Hematopoietic multipotent progenitor cell treated with erythropoietin and hydrocortisone succinate and interleukin-3 and kit ligand, for 8 days (in vitro differentiated cells): ENCODE results near the gene SCN8A.
"Not testable (repeated sequence)": the region's sequence is repeated elsewhere in the genome, so short reads cannot be mapped to it uniquely, and the experiment has no call there.

Source experiments
- DNase-seq: peaks from one replicate; pipeline ENCODE4 v3.0.0-alpha.2; 2015

The SCN8A gene

GRCh38 chr12:51625370-51625769, 34.3 kb downstream of the SCN8A start:
- DNase-seq, result no peak

DNA sequence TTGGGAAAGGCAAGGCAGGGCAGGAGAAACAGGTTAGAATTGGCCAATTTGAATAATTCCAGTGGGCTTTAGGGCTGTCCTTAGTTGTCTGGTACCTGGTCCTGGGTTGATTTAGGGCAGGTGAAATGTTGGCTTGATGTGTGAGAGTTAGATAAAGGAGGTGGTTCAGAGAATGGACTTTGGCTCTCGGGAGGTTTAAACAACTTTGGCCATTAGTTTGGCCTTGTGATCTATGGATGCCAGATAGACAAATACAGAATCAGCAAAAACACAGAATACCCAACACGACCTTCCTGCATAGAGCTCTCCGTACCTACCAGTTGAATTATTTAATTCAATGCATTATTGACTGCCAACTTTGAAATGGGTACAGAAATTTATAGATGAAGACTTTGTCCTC, 35.1 kb downstream of the SCN8A start:
- DNase-seq, result no peak

DNA sequence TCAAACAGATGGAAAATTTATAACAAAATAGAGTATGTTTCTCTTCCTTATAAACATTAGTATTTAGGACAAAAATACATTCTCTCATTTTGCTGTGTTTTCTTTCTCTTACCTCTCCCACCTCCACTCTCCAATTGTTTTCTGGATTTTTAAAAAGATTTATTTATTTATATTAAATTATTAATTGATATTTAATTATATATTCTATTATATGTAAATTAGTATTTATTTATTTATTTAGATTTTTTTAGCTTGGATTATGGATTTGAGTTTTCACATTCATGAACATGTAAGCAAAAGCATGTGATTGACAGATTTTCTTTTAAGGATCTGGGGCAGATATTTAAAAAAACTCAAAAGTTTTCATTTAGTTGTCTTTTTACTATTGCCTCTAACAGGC, 35.6 kb downstream of the SCN8A start:
- DNase-seq, result no peak

DNA sequence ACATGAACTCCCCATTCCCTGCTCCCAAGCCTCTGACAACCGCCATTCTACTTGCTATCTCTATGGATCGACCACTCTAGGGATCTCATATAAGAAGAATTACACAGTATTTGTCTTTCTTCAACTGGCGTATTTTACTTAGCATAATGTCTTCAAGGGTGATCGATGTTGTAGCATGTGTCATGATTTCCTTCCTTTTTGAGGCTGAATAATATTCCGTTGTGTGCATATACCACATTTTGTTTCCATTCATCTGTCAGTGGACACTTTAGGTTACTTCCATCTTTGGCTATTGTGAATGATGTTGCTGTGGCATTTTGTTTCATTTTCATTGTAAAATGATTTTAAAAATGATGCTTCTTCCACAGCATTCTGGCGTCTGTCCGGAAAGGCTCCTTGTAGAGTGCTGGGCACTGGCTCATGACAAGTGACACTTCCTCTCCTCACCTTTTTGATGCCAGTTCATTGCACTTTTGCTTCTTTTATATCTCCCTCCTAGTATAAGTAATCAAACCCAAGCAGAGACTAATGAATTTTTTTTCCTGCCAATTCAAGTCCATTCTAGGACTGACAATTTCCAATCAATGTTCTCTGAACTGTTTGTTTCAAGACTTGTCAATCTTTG, 39.3 kb downstream of the SCN8A start:
- DNase-seq, result no peak

GRCh38 chr12:51630986-51631385, 40.0 kb downstream of the SCN8A start:
- no peak for DNase-seq

GRCh38 chr12:51631591-51631990, 40.6 kb downstream of the SCN8A start:
- no peak for DNase-seq

- DNase-seq, result no peak
These were observed 41.6 kb downstream of the SCN8A start for GRCh38 chr12:51632623-51633022.

DNA sequence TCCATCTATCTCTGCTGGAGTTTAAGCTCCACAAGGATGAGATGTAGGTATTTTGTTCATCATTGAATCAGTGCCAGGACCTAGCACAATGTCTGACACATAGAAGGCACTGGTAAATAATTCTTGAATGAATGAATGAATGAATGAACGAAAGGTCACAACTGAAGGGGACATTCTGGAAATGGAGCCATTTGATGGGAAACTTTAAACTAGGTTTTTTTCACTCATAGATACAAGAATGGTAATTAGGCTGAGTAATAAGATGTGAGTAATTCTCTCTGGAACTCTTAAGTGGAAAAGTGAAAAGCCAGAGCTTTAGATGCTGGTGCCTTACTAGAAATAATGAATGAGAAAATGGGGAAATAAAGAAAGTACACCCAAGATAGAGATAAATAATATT, 44.3 kb downstream of the SCN8A start:
- no peak for DNase-seq

DNA sequence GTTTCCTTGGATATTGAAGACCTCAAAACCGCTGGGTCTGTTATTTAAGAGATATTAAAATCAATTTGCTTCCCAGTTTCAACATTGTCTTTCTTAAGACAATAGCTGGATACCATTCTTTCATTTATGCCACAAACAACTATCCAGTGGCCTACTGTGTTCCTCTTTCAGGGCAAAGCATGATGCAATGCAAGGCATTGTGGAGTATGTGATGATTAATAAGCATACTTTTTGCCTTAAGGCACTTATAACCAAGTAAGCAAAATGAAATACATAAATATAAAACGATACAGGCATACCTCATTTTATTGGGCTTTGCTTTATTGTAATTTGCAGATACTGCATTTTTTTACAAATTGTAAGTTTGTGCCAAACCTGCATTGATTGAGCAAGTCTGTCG, 45.5 kb downstream of the SCN8A start:
- DNase-seq, result no peak

DNA sequence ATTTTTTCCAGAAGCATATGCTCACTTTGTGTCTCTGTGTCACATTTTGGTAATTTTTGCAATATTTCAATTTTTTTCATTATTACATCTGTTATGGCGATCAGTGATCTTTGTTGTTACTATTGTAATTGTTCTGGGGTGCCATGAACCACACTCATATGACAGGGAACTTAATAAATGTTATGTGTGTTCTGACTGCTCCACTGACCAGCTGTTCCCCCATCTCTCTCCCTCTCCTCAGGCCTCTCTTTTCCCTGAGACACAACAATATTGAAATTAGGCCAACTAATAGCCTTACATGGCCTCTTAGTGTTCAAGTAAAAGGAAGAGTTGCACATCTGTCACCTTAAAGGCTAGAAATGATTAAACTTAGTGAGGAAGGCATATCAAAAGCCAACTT, 46.0 kb downstream of the SCN8A start:
- DNase-seq, result no peak

- DNase-seq, result no peak
These were observed 48.3 kb downstream of the SCN8A start for GRCh38 chr12:51639361-51639760.

DNA sequence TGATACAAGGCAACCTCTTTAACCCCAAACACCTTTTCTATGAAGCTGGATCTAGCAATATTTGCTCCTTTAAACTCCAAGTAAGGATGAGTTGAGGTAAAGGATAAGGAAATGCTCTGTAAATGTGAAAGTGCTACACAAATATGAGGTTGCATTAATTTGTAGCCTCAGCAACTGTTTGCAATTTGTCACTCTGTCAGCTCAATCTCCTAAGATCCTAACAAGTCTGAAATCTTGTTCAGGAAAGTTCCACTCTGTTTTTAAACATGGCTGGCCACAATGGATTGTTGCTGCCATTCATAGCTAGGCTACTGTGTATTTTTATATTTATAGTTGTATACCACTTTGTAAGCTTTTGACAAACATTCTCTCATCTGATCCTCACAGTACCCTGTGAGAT, 51.3 kb downstream of the SCN8A start:
- DNase-seq, result no peak

GRCh38 chr12:51643951-51644350, 52.9 kb downstream of the SCN8A start:
- no peak for DNase-seq

DNA sequence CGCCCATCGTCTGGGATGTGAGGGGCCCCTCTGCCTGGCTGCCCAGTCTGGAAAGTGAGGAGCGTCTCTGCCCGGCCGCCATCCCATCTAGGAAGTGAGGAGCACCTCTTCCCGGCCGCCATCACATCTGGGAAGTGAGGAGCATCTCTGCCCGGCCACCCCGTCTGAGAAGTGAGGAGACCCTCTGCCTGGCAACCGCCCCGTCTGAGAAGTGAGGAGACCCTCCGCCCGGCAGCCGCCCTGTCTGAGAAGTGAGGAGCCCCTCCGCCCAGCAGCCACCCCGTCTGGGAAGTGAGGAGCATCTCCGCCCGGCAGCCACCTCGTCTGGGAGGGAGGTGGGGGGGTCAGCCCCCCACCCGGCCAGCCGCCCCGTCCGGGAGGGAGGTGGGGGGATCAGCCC, 53.7 kb downstream of the SCN8A start:
- DNase-seq, result not testable (repeated sequence)

DNA sequence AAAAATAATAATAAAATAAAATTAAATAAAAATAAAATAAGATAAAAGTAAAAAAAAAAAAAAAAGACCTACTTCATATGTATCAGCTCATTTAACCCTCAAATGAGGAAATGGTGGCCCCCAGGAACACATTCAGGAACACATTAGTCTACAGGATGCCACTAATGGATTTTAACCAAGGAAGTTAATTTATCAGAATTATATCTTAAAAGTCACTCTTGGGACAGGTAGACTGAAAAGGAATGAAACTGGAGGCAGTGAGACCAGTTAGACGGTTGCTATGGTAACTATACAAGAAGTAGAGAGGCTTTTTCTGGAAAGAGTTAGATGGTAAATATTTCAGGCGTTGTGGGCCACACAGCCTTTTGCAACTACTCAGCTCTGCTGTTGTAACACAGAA, 54.9 kb downstream of the SCN8A start:
- DNase-seq, result no peak

GRCh38 chr12:51647647-51648046, 56.6 kb downstream of the SCN8A start:
- DNase-seq, result no peak

DNA sequence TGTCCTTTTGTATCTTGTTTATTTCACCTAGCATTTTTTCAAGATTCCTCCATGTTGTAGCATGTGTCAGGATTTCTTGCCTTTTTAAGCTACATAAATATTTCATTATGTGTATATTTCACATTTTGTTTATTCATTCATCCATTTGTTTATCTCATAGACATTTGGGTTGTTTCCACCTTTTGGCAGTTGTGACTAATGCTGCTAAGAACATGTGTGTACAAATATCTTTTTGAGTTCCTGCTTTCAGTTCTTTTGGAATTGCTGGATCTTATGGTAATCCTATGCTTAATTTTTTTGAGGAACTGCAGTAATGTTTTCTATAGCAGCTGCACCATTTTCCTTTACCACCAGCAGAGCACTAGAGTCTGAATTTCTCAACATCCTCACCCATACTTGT, 62.4 kb downstream of the SCN8A start:
- DNase-seq, result no peak

DNA sequence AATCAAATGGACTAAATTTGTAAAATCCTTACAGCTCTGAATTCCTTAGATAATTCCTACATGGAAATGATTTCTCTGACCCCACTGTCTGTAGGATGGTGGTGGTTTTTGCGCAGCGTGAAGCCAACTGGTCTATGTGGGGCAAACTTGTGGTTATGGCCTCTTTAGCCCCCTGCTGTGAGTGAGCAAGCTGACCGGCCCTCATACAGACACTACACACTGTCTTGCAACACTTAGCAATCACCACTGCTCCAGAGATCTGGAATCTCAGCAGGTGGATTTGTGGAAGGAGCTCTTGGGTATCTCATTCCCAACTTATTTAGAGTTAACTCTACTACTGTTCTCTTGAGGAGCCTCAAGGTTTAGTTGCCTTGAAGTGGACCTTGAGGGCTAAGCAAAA, 70.2 kb downstream of the SCN8A start:
- no peak for DNase-seq

- DNase-seq, result no peak
These were observed 70.8 kb downstream of the SCN8A start for GRCh38 chr12:51661836-51662235.

GRCh38 chr12:51662728-51663154, 71.7 kb downstream of the SCN8A start:
- no peak for DNase-seq

GRCh38 chr12:51663390-51663789, 72.4 kb downstream of the SCN8A start:
- DNase-seq, result no peak

DNA sequence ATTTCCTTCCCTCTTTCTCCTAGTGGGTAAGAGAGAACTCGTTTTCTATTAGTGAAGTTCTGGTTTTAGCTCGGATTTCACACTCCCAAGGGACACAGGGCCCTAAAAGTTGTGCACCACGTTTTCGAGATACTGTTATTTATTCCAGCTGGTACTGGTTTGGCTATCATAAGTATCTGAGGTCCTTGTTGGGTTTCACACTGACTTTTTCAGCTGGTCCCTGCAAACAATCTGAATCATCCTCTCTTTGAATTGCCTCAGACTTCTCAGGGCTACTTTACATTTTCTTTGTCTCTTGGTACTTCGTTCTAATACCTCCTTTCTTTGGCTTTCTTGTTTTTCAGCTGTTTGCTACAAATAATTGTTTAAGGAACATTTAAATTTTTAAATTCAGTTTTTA, 75.7 kb downstream of the SCN8A start:
- no peak for DNase-seq

GRCh38 chr12:51667269-51667668, 76.2 kb downstream of the SCN8A start:
- no peak for DNase-seq

GRCh38 chr12:51669271-51669670, 78.2 kb downstream of the SCN8A start:
- DNase-seq, result no peak

- DNase-seq, result no peak
These were observed 79.0 kb downstream of the SCN8A start for GRCh38 chr12:51669996-51670395.

DNA sequence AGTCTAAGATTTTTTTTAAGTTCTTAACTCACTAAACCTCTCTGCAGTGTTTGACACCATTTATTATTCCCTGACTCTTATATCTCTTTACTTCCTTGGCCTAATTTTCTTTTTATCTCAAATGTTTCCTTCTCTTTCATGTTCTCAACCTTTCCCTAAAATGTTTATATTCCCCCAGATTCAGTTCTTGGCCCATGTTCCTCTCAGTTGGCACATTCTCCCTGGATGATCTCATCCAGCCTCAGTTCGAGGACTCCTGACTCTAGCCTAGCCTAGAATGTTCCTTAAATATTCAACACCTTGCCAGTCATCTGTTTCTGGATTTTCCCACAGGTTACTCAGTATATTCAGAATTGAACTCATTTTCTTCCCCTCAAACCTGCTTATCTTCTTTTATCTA, 81.3 kb downstream of the SCN8A start:
- no peak for DNase-seq
